Measurements from ENCODE around the gene CDKN2AIPNL. TPM values are rescaled to one million over a fixed set of nuclear protein-coding genes. Genes with fewer than 3 reads are reported as not detected.
"Not testable (repeated sequence)": the region's sequence is repeated elsewhere in the genome, so short reads cannot be mapped to it uniquely, and the experiment has no call there.

The CDKN2AIPNL gene
- total RNA-seq, 1 donor from 2014 or later = 13.1 TPM

- DNase-seq (ENCODE audit: low read depth) = no peak
Measured at GRCh38 chr5:134438721-134439123, 27.0 kb upstream of the CDKN2AIPNL start.

- DNase-seq (ENCODE audit: low read depth) = peak; percentile 79
Measured at GRCh38 chr5:134437847-134438581, 26.3 kb upstream of the CDKN2AIPNL start.

GRCh38 chr5:134437340-134437846 is 25.7 kb upstream of the CDKN2AIPNL start:
- DNase-seq (ENCODE audit: low read depth) = peak; percentile 47

GRCh38 chr5:134436523-134437339 is 25.1 kb upstream of the CDKN2AIPNL start:
- peak; percentile 92 for DNase-seq (ENCODE audit: low read depth)

GRCh38 chr5:134435560-134435959 is 23.9 kb upstream of the CDKN2AIPNL start:
- peak; percentile 76 for DNase-seq (ENCODE audit: low read depth)

- no peak for DNase-seq (ENCODE audit: low read depth)
Measured at GRCh38 chr5:134432677-134433359, 21.1 kb upstream of the CDKN2AIPNL start.

- DNase-seq (ENCODE audit: low read depth) = no peak
Measured at GRCh38 chr5:134432174-134432573, 20.5 kb upstream of the CDKN2AIPNL start.

- no peak for DNase-seq (ENCODE audit: low read depth)
Measured at GRCh38 chr5:134430001-134430569, 18.4 kb upstream of the CDKN2AIPNL start.

GRCh38 chr5:134427540-134428041 is 15.9 kb upstream of the CDKN2AIPNL start:
- DNase-seq (ENCODE audit: low read depth) = peak; percentile 45

GRCh38 chr5:134426361-134426760 is 14.7 kb upstream of the CDKN2AIPNL start:
- DNase-seq (ENCODE audit: low read depth) = no peak

- no peak for DNase-seq (ENCODE audit: low read depth)
Measured at GRCh38 chr5:134423376-134423775, 11.7 kb upstream of the CDKN2AIPNL start.

GRCh38 chr5:134422791-134423365 is 11.2 kb upstream of the CDKN2AIPNL start:
- no peak for DNase-seq (ENCODE audit: low read depth)

GRCh38 chr5:134421038-134421437 is 9.4 kb upstream of the CDKN2AIPNL start:
- not testable (repeated sequence) for DNase-seq (ENCODE audit: low read depth)

- DNase-seq (ENCODE audit: low read depth) = no peak
Measured at GRCh38 chr5:134420343-134420742, 8.7 kb upstream of the CDKN2AIPNL start.

GRCh38 chr5:134418958-134419357 is 7.3 kb upstream of the CDKN2AIPNL start:
- DNase-seq (ENCODE audit: low read depth) = no peak

GRCh38 chr5:134417707-134418106 is 6.0 kb upstream of the CDKN2AIPNL start:
- DNase-seq (ENCODE audit: low read depth) = no peak

GRCh38 chr5:134413046-134413445 is 1.4 kb upstream of the CDKN2AIPNL start:
- no peak for DNase-seq (ENCODE audit: low read depth)

GRCh38 chr5:134411228-134411545 is 494 bp downstream of the CDKN2AIPNL start:
- no peak for DNase-seq (ENCODE audit: low read depth)

- DNase-seq (ENCODE audit: low read depth) = no peak
Measured at GRCh38 chr5:134410822-134411221, 859 bp downstream of the CDKN2AIPNL start.

- DNase-seq (ENCODE audit: low read depth) = no peak
Measured at GRCh38 chr5:134409321-134409720, 2.4 kb downstream of the CDKN2AIPNL start.

GRCh38 chr5:134406390-134406789 is 5.3 kb downstream of the CDKN2AIPNL start:
- DNase-seq (ENCODE audit: low read depth) = peak; percentile 31
